LNCAP (cell line): ENCODE results near the gene TTLL3.

ENCODE experiments used
- CTCF ChIP-seq: fragments of 450-650 bp; IDR thresholded peaks from 2 replicates; pipeline ENCODE4 v1.5.1; 2017; ENCODE audit warnings: mild to moderate bottlenecking

TTLL3 gene

GRCh38 chr3:9768141-9768775, 41.8 kb upstream of the TTLL3 start:
- TF ChIP-seq CTCF = no peak

- TF ChIP-seq CTCF = no peak
Measured at GRCh38 chr3:9769012-9769411, 41.0 kb upstream of the TTLL3 start.

GRCh38 chr3:9769426-9770275, 40.4 kb upstream of the TTLL3 start, which contains the start of gene CAMK1:
Gene CAMK1, minus strand, starts transcription at chr3:9769947. Its CDS starts 2,198 bp downstream, at chr3:9767749.
- TF ChIP-seq CTCF = no peak

- TF ChIP-seq CTCF = no peak
Measured at GRCh38 chr3:9770276-9770812, 39.7 kb upstream of the TTLL3 start.

- no peak for TF ChIP-seq CTCF
Measured at GRCh38 chr3:9776896-9777693, 33.0 kb upstream of the TTLL3 start.

GRCh38 chr3:9777694-9778021, 32.4 kb upstream of the TTLL3 start:
- TF ChIP-seq CTCF = no peak
